Mesendoderm (in vitro differentiated cells): ENCODE results near the gene RNF144B.

Experiments used
- DNase-seq: peaks from one replicate; pipeline ENCODE4 v3.0.0; 2013
- H2AK5ac ChIP-seq: 2 replicates; pipeline ENCODE4 v1.6.1; 2013; ENCODE audit warnings: low read length, inconsistent platforms
- H2BK120ac ChIP-seq: 2 replicates; pipeline ENCODE4 v1.6.1; 2013; ENCODE audit warnings: low read depth, mild to moderate bottlenecking, low read length, moderate library complexity, mixed read lengths
- H2BK15ac ChIP-seq: replicated peaks from 2 replicates; pipeline ENCODE4 v1.6.1; 2013; ENCODE audit warnings: low read depth, mild to moderate bottlenecking, moderate library complexity
- H2BK5ac ChIP-seq: 2 replicates; pipeline ENCODE4 v1.6.1; 2013; ENCODE audit warnings: low read length, inconsistent platforms
- H3K18ac ChIP-seq: 2 replicates; pipeline ENCODE4 v1.6.1; 2013; ENCODE audit warnings: mild to moderate bottlenecking, low read length, mixed read lengths
- H3K23ac ChIP-seq: one replicate; pipeline ENCODE4 v1.6.1; 2013; ENCODE audit warnings: low read length
- H3K27ac ChIP-seq: 2 replicates; pipeline ENCODE4 v1.5.1; 2013; ENCODE audit warnings: low read depth, mild to moderate bottlenecking, inconsistent platforms, low read length, moderate library complexity
- H3K27me3 ChIP-seq: 2 replicates; pipeline ENCODE4 v1.6.1; 2013; ENCODE audit warnings: low read length, control low read depth, mild to moderate bottlenecking, inconsistent platforms; ENCODE audit not compliant: insufficient read depth, poor library complexity
- H3K36me3 ChIP-seq: 2 replicates; pipeline ENCODE4 v1.6.1; 2013; ENCODE audit warnings: low read length, inconsistent platforms; ENCODE audit not compliant: control insufficient read depth, insufficient read depth
- H3K4ac ChIP-seq: one replicate; pipeline ENCODE4 v1.6.1; 2013; ENCODE audit warnings: low read depth, mild to moderate bottlenecking, low read length, moderate library complexity
- H3K4me1 ChIP-seq: 2 replicates; pipeline ENCODE4 v1.6.1; 2013; ENCODE audit warnings: low read depth, low read length, inconsistent platforms; ENCODE audit not compliant: control insufficient read depth
- H3K4me2 ChIP-seq: 2 replicates; pipeline ENCODE4 v1.6.1; 2013; ENCODE audit warnings: low read length
- H3K4me3 ChIP-seq: 2 replicates; pipeline ENCODE4 v1.5.1; 2013; ENCODE audit warnings: mild to moderate bottlenecking, low read length
- H3K56ac ChIP-seq: one replicate; pipeline ENCODE4 v1.6.1; 2013; ENCODE audit warnings: low read length
- H3K79me1 ChIP-seq: 2 replicates; pipeline ENCODE4 v1.6.1; 2013; ENCODE audit warnings: low read length, inconsistent platforms
- H3K79me2 ChIP-seq: 2 replicates; pipeline ENCODE4 v1.6.1; 2013; ENCODE audit warnings: mild to moderate bottlenecking, low read length; ENCODE audit not compliant: control insufficient read depth, insufficient read depth
- H3K9ac ChIP-seq: 2 replicates; pipeline ENCODE4 v1.6.1; 2013; ENCODE audit warnings: low read length, inconsistent platforms
- H4K5ac ChIP-seq: one replicate; pipeline ENCODE4 v1.6.1; 2013; ENCODE audit warnings: low read length
- H4K8ac ChIP-seq: one replicate; pipeline ENCODE4 v1.6.1; 2013; ENCODE audit warnings: low read depth, mild to moderate bottlenecking, control low read depth, low read length, moderate library complexity
- WGBS: extraction: QIAGEN DNeasy Blood & Tissue Kit; methylation state at CpG from one replicate; pipeline ENCODE4 v1.1.7; 2013; ENCODE audit warnings: low lambda C conversion rate, missing lambda C conversion rate; ENCODE audit not compliant: insufficient coverage; ENCODE audit errors: extremely low coverage; 5-methylcytosine and 5-hydroxymethylcytosine counted together

RNF144B gene

GRCh38 chr6:18492972-18493371 lies 105.8 kb downstream of the RNF144B start:
- H3K27ac ChIP-seq: no peak overlapping the region

GRCh38 chr6:18493382-18493891 lies 106.3 kb downstream of the RNF144B start:
- Histone ChIP-seq H3K4me2 (no peak overlapping the region), H3K27ac (no peak overlapping the region)

More at GRCh38 chr6:18492972-18493371, 105.8 kb downstream of the RNF144B start:
- Histone ChIP-seq H3K9ac (no peak overlapping the region), H3K56ac (no peak overlapping the region), H2AK5ac (no peak overlapping the region), H3K4me2 (no peak overlapping the region), H3K4me1 (no peaks in the 10 kb centered on the region), H3K27me3 (no peaks in the 10 kb centered on the region), H3K79me2 (no peaks in the 10 kb centered on the region), H3K79me1 (no peaks in the 10 kb centered on the region), H2BK15ac (no peak overlapping the region), H2BK120ac (no peak overlapping the region), H3K36me3 (no peaks in the 10 kb centered on the region), H3K23ac (no peak overlapping the region), H2BK5ac (no peak overlapping the region), H3K4me3 (no peak overlapping the region), H3K4ac (no peak overlapping the region), H4K8ac (no peak overlapping the region), H4K5ac (no peak overlapping the region), H3K18ac (no peak overlapping the region)
- no CpG with 5 or more reads among the region's 2 CpGs for WGBS
- DNase-seq: no peak

GRCh38 chr6:18493925-18494324 lies 106.8 kb downstream of the RNF144B start:
- H3K56ac ChIP-seq: no peak overlapping the region
- H3K18ac ChIP-seq: no peak overlapping the region
- no peak overlapping the region for H3K9ac ChIP-seq
- H3K4me2 ChIP-seq: no peak overlapping the region
- H2AK5ac ChIP-seq: no peak overlapping the region
- no peak for DNase-seq
- no peak overlapping the region for H3K27ac ChIP-seq
- no peak overlapping the region for H3K4ac ChIP-seq
- WGBS: no CpG with 5 or more reads among the region's 2 CpGs
- H4K8ac ChIP-seq: no peak overlapping the region
- no peak overlapping the region for H3K23ac ChIP-seq
- no peaks in the 10 kb centered on the region for H3K27me3 ChIP-seq
- H3K36me3 ChIP-seq: no peaks in the 10 kb centered on the region
- H2BK120ac ChIP-seq: no peak overlapping the region
- H3K79me1 ChIP-seq: no peaks in the 10 kb centered on the region
- no peak overlapping the region for H4K5ac ChIP-seq
- H3K4me1 ChIP-seq: no peaks in the 10 kb centered on the region
- no peak overlapping the region for H2BK5ac ChIP-seq
- no peak overlapping the region for H3K4me3 ChIP-seq
- no peak overlapping the region for H2BK15ac ChIP-seq
- no peaks in the 10 kb centered on the region for H3K79me2 ChIP-seq

More at GRCh38 chr6:18493382-18493891, 106.3 kb downstream of the RNF144B start:
- no peak overlapping the region for H3K56ac ChIP-seq
- no peak overlapping the region for H4K8ac ChIP-seq
- no peak overlapping the region for H2BK15ac ChIP-seq
- no CpG with 5 or more reads among the region's 4 CpGs for WGBS
- no peak overlapping the region for H2BK120ac ChIP-seq
- no peaks in the 10 kb centered on the region for H3K36me3 ChIP-seq
- no peaks in the 10 kb centered on the region for H3K4me1 ChIP-seq
- H3K18ac ChIP-seq: no peak overlapping the region
- H3K79me2 ChIP-seq: no peaks in the 10 kb centered on the region
- no peak overlapping the region for H3K23ac ChIP-seq
- no peak overlapping the region for H2BK5ac ChIP-seq
- DNase-seq: peak; percentile 21
- no peak overlapping the region for H2AK5ac ChIP-seq
- H3K27me3 ChIP-seq: no peaks in the 10 kb centered on the region
- no peak overlapping the region for H3K9ac ChIP-seq
- H3K79me1 ChIP-seq: no peaks in the 10 kb centered on the region
- no peak overlapping the region for H3K4ac ChIP-seq
- H3K4me3 ChIP-seq: no peak overlapping the region
- no peak overlapping the region for H4K5ac ChIP-seq

- Histone ChIP-seq H4K5ac (no peak overlapping the region), H2AK5ac (no peak overlapping the region)
Observed at GRCh38 chr6:18495236-18495635, 108.1 kb downstream of the RNF144B start.

GRCh38 chr6:18496462-18496861 lies 109.3 kb downstream of the RNF144B start:
- H2BK5ac ChIP-seq: no peak overlapping the region
- H3K36me3 ChIP-seq: no peaks in the 10 kb centered on the region
- H3K27me3 ChIP-seq: no peaks in the 10 kb centered on the region
- no CpG with 5 or more reads among the region's 3 CpGs for WGBS
- H3K79me2 ChIP-seq: no peaks in the 10 kb centered on the region
- H3K79me1 ChIP-seq: no peaks in the 10 kb centered on the region
- no peak overlapping the region for H4K8ac ChIP-seq
- H3K4me2 ChIP-seq: no peak overlapping the region
- H4K5ac ChIP-seq: no peak overlapping the region
- H3K56ac ChIP-seq: no peak overlapping the region
- no peak overlapping the region for H3K18ac ChIP-seq
- no peak for DNase-seq
- H2BK120ac ChIP-seq: no peak overlapping the region
- no peak overlapping the region for H3K4me3 ChIP-seq
- H3K23ac ChIP-seq: no peak overlapping the region
- H3K4me1 ChIP-seq: no peaks in the 10 kb centered on the region
- no peak overlapping the region for H2BK15ac ChIP-seq
- no peak overlapping the region for H3K27ac ChIP-seq
- no peak overlapping the region for H2AK5ac ChIP-seq
- no peak overlapping the region for H3K9ac ChIP-seq
- no peak overlapping the region for H3K4ac ChIP-seq

More at GRCh38 chr6:18495236-18495635, 108.1 kb downstream of the RNF144B start:
- no peak overlapping the region for H3K9ac ChIP-seq
- no peaks in the 10 kb centered on the region for H3K27me3 ChIP-seq
- no peak overlapping the region for H2BK15ac ChIP-seq
- no CpG with 5 or more reads among the region's 2 CpGs for WGBS
- H4K8ac ChIP-seq: no peak overlapping the region
- no peak overlapping the region for H2BK5ac ChIP-seq
- no peak overlapping the region for H3K56ac ChIP-seq
- no peaks in the 10 kb centered on the region for H3K36me3 ChIP-seq
- H2BK120ac ChIP-seq: no peak overlapping the region
- DNase-seq: no peak
- H3K4me2 ChIP-seq: no peak overlapping the region
- no peak overlapping the region for H3K4ac ChIP-seq
- H3K18ac ChIP-seq: no peak overlapping the region
- no peaks in the 10 kb centered on the region for H3K4me1 ChIP-seq
- H3K27ac ChIP-seq: no peak overlapping the region
- H3K79me1 ChIP-seq: no peaks in the 10 kb centered on the region
- H3K79me2 ChIP-seq: no peaks in the 10 kb centered on the region
- no peak overlapping the region for H3K4me3 ChIP-seq
- H3K23ac ChIP-seq: no peak overlapping the region

- Histone ChIP-seq H3K79me2 (no peaks in the 10 kb centered on the region), H4K5ac (no peak overlapping the region), H3K36me3 (no peaks in the 10 kb centered on the region), H3K18ac (no peak overlapping the region), H3K23ac (no peak overlapping the region), H3K27me3 (no peaks in the 10 kb centered on the region), H2BK15ac (no peak overlapping the region), H3K4me2 (no peak overlapping the region), H4K8ac (no peak overlapping the region), H3K9ac (no peak overlapping the region), H3K4me3 (no peak overlapping the region), H3K4ac (no peak overlapping the region), H2BK120ac (no peak overlapping the region), H3K56ac (no peak overlapping the region), H3K79me1 (no peaks in the 10 kb centered on the region), H2BK5ac (no peak overlapping the region), H3K4me1 (no peaks in the 10 kb centered on the region), H2AK5ac (no peak overlapping the region), H3K27ac (no peak overlapping the region)
- no CpG with 5 or more reads among the region's 2 CpGs for WGBS
- no peak for DNase-seq
Observed at GRCh38 chr6:18497006-18497405, 109.9 kb downstream of the RNF144B start.
